ENCODE data around the gene PRRX1. TPM values are rescaled to one million over a fixed set of nuclear protein-coding genes. Genes with fewer than 3 reads are reported as not detected.

Gene PRRX1
- polyA plus RNA-seq, 3 donors = 2.2 to 54.5 (median 18.7) TPM

- 53 to 73% (median 65%) methylated on average over 2 of the region's 2 CpGs for WGBS, 3 donors
- no peak overlapping the region for H3K27ac ChIP-seq (ENCODE audit: low read depth, low read length)
Observed at GRCh38 chr1:170734412-170735175, 70.7 kb downstream of the PRRX1 start.

GRCh38 chr1:170735366-170736263, 71.7 kb downstream of the PRRX1 start:
- H3K27ac ChIP-seq (ENCODE audit: low read depth, low read length) = no peak overlapping the region
- 63 to 78% (median 76%) methylated on average over 2 of the region's 2 CpGs for WGBS, 3 donors

- 65 to 97% (median 94%) methylated on average over 1 of the region's 1 CpG for WGBS, 3 donors
- H3K27ac ChIP-seq (ENCODE audit: low read depth, low read length) = no peak overlapping the region
Observed at GRCh38 chr1:170739803-170740202, 75.9 kb downstream of the PRRX1 start.

- WGBS, 3 donors = 70 to 86% (median 82%) methylated on average over 4 of the region's 4 CpGs
- no peak overlapping the region for H3K27ac ChIP-seq (ENCODE audit: low read depth, low read length)
Observed at GRCh38 chr1:170741678-170742077, 77.7 kb downstream of the PRRX1 start.

- H3K27ac ChIP-seq (ENCODE audit: low read depth, low read length) = no peak overlapping the region
- 83 to 92% (median 87%) methylated on average over 5 of the region's 5 CpGs for whole genome bisulfite sequencing, 3 donors
Observed at GRCh38 chr1:170742600-170742999, 78.7 kb downstream of the PRRX1 start.

GRCh38 chr1:170743083-170743482, 79.2 kb downstream of the PRRX1 start:
- no peak overlapping the region for H3K27ac ChIP-seq (ENCODE audit: low read depth, low read length)
- 73 to 90% (median 83%) methylated on average over 1 of the region's 1 CpG for WGBS, 3 donors

GRCh38 chr1:170749549-170749948, 85.6 kb downstream of the PRRX1 start:
- WGBS, 3 donors = 41 to 53% (median 48%) methylated on average over 2 of the region's 2 CpGs
- H3K27ac ChIP-seq (ENCODE audit: low read depth, low read length) = no peak overlapping the region

- 39 to 63% (median 57%) methylated on average over 2 of the region's 2 CpGs for WGBS, 3 donors
- no peak overlapping the region for H3K27ac ChIP-seq (ENCODE audit: low read depth, low read length)
Observed at GRCh38 chr1:170749959-170750358, 86.0 kb downstream of the PRRX1 start.

- WGBS, 3 donors = 60 to 74% (median 72%) methylated on average over 3 of the region's 3 CpGs
- H3K27ac ChIP-seq (ENCODE audit: low read depth, low read length) = no peak overlapping the region
Observed at GRCh38 chr1:170755795-170756194, 91.9 kb downstream of the PRRX1 start.

- WGBS, 3 donors = 76 to 89% (median 86%) methylated on average over 2 of the region's 2 CpGs
- no peak overlapping the region for H3K27ac ChIP-seq (ENCODE audit: low read depth, low read length)
Observed at GRCh38 chr1:170758992-170759391, 95.1 kb downstream of the PRRX1 start.

- no peak overlapping the region for H3K27ac ChIP-seq (ENCODE audit: low read depth, low read length)
- 65 to 70% (median 67%) methylated on average over 1 of the region's 1 CpG for WGBS, 3 donors
Observed at GRCh38 chr1:170765279-170765678, 101.3 kb downstream of the PRRX1 start.

GRCh38 chr1:170765712-170766330, 101.9 kb downstream of the PRRX1 start:
- H3K27ac ChIP-seq (ENCODE audit: low read depth, low read length) = no peak overlapping the region
- WGBS, 3 donors = 74 to 77% (median 75%) methylated on average over 10 of the region's 10 CpGs

GRCh38 chr1:170768929-170769328, 105.0 kb downstream of the PRRX1 start:
- H3K27ac ChIP-seq (ENCODE audit: low read depth, low read length) = no peak overlapping the region
- 78 to 89% (median 79%) methylated on average over 1 of the region's 1 CpG for WGBS, 3 donors

GRCh38 chr1:170769691-170770090, 105.8 kb downstream of the PRRX1 start:
- 93 to 100% (median 98%) methylated on average over 1 of the region's 1 CpG for WGBS, 3 donors
- H3K27ac ChIP-seq (ENCODE audit: low read depth, low read length) = no peak overlapping the region

- no peak overlapping the region for H3K27ac ChIP-seq (ENCODE audit: low read depth, low read length)
Observed at GRCh38 chr1:170770254-170770653, 106.3 kb downstream of the PRRX1 start.

- WGBS, 3 donors = 73 to 76% (median 75%) methylated on average over 3 of the region's 3 CpGs
- no peak overlapping the region for H3K27ac ChIP-seq (ENCODE audit: low read depth, low read length)
Observed at GRCh38 chr1:170776252-170776651, 112.3 kb downstream of the PRRX1 start.

GRCh38 chr1:170776777-170777176, 112.8 kb downstream of the PRRX1 start:
- 61 to 64% (median 63%) methylated on average over 3 of the region's 3 CpGs for WGBS, 3 donors
- H3K27ac ChIP-seq (ENCODE audit: low read depth, low read length) = no peak overlapping the region

Measured in adipose tissue (tissue), 3 donors.